Tibial nerve (tissue), 3 donors: ENCODE results near the gene CLEC2D.

Experiments used
- POLR2A ChIP-seq, 2 donors: fragments of 450-650 bp; IDR thresholded peaks; one replicate each; pipeline ENCODE4 v1.6.1; 2017; ENCODE audit warnings: antibody characterized with exemption in 2 of 2, mild to moderate bottlenecking in 2 of 2, moderate library complexity in 2 of 2
- TF ChIP-seq, protein P1 (sequence below), 5 experiments: fragments of 200-600 bp in 3 of 5; fragments of 450-650 bp in 2 of 5; sonication (generic) in 3 of 5; IDR thresholded peaks; one replicate each; pipeline ENCODE4 v1.5.1; 2016 to 2019; ENCODE audit warnings: antibody characterized with exemption in 5 of 5, mild to moderate bottlenecking in 3 of 5, moderate library complexity in 2 of 5

DNA sequence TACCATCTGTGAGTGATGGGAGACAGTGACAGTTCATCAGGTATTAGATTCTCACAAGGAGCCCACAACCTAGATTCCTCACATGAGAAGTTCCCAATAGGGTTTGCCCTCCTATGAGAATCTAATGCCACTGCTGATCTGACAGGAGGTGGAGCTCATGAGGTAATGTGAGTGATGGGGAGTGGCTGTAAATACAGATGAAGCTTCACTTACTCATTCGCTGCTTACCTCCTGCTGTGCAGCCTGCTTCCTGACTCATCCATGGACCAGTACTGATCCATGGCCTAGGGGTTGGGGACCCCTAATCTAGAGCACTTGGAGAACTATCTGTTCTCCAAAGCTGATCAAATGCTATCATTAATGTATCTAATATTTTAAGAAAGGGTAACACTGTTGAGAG lies 17.7 kb downstream of the CLEC2D start:
- TF ChIP-seq, protein P1, sequence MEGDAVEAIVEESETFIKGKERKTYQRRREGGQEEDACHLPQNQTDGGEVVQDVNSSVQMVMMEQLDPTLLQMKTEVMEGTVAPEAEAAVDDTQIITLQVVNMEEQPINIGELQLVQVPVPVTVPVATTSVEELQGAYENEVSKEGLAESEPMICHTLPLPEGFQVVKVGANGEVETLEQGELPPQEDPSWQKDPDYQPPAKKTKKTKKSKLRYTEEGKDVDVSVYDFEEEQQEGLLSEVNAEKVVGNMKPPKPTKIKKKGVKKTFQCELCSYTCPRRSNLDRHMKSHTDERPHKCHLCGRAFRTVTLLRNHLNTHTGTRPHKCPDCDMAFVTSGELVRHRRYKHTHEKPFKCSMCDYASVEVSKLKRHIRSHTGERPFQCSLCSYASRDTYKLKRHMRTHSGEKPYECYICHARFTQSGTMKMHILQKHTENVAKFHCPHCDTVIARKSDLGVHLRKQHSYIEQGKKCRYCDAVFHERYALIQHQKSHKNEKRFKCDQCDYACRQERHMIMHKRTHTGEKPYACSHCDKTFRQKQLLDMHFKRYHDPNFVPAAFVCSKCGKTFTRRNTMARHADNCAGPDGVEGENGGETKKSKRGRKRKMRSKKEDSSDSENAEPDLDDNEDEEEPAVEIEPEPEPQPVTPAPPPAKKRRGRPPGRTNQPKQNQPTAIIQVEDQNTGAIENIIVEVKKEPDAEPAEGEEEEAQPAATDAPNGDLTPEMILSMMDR (IDR thresholded peaks at IDR 0.05), result no peak
- no peak for TF ChIP-seq POLR2A (IDR thresholded peaks at IDR 0.05)
